Measurements from ENCODE around the gene GULP1.

Gene GULP1

DNA sequence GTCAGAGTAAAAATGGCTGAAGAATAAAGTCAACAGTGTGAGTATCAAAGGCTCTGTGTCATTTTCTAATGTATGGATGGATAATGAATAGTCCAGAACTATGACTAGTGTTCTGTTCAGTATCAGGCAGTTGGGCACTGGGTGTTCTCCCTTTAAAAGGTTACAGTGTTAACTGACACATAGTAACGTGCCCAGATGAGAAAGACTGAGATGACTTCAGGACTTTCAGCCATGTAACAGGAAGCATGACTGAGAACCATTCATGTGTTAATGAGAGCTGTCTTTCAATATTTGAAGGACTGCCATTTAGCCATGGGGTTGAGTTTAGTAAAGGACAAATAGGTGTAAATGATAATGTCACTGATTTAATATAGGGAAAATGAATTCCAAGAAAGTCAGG, 187.1 kb downstream of the GULP1 start:
- Histone ChIP-seq H3K36me3 (ENCODE audit: control insufficient read depth in 2 of 2, insufficient read depth in 1 of 2, low read length in 2 of 2) (no peaks in the 10 kb centered on the region), H3K27ac (ENCODE audit: extremely low read depth, low read depth, low read length) (no peak overlapping the region), H3K4me3 (ENCODE audit: low read depth, low read length) (no peak overlapping the region), H3K4me1 (ENCODE audit: control insufficient read depth, insufficient read depth, low read length) (peaks cover 7% of the 10 kb centered on the region; the same call in 1 of the 2 replicates), H3K9me3 (ENCODE audit: control insufficient read depth, insufficient read depth, low read depth, low read length) (no peaks in the 10 kb centered on the region)
- ChIA-PET CTCF (interaction anchor here (0.7 kb wide), 1 partner anchor 717 kb away, joined by 3 read pairs; no protein-coding TSS in a partner anchor), POLR2A (no interaction called here)
- TF ChIP-seq, protein P1, sequence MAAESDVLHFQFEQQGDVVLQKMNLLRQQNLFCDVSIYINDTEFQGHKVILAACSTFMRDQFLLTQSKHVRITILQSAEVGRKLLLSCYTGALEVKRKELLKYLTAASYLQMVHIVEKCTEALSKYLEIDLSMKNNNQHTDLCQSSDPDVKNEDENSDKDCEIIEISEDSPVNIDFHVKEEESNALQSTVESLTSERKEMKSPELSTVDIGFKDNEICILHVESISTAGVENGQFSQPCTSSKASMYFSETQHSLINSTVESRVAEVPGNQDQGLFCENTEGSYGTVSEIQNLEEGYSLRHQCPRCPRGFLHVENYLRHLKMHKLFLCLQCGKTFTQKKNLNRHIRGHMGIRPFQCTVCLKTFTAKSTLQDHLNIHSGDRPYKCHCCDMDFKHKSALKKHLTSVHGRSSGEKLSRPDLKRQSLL (tag by site-specific recombination; IDR thresholded peaks at IDR 0.05), result no peak
- no peak for TF ChIP-seq ZNF677 (tag by site-specific recombination; IDR thresholded peaks at IDR 0.05)
- TF ChIP-seq ZFHX2 (tag by site-specific recombination; conservative IDR thresholded peaks at IDR 0.05), result no peak
- TF ChIP-seq, protein P2, sequence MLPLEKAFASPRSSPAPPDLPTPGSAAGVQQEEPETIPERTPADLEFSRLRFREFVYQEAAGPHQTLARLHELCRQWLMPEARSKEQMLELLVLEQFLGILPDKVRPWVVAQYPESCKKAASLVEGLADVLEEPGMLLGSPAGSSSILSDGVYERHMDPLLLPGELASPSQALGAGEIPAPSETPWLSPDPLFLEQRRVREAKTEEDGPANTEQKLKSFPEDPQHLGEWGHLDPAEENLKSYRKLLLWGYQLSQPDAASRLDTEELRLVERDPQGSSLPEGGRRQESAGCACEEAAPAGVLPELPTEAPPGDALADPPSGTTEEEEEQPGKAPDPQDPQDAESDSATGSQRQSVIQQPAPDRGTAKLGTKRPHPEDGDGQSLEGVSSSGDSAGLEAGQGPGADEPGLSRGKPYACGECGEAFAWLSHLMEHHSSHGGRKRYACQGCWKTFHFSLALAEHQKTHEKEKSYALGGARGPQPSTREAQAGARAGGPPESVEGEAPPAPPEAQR (tag by site-specific recombination; IDR thresholded peaks at IDR 0.05), result no peak
- TF ChIP-seq, protein P3, sequence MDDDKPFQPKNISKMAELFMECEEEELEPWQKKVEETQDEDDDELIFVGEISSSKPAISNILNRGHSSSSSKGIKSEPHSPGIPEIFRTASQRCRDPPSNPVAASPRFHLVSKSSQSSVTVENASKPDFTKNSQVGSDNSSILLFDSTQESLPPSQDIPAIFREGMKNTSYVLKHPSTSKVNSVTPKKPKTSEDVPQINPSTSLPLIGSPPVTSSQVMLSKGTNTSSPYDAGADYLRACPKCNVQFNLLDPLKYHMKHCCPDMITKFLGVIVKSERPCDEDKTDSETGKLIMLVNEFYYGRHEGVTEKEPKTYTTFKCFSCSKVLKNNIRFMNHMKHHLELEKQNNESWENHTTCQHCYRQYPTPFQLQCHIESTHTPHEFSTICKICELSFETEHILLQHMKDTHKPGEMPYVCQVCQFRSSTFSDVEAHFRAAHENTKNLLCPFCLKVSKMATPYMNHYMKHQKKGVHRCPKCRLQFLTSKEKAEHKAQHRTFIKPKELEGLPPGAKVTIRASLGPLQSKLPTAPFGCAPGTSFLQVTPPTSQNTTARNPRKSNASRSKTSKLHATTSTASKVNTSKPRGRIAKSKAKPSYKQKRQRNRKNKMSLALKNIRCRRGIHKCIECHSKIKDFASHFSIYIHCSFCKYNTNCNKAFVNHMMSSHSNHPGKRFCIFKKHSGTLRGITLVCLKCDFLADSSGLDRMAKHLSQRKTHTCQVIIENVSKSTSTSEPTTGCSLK (tag by site-specific recombination; IDR thresholded peaks at IDR 0.05), result no peak
- TF ChIP-seq, protein P4, sequence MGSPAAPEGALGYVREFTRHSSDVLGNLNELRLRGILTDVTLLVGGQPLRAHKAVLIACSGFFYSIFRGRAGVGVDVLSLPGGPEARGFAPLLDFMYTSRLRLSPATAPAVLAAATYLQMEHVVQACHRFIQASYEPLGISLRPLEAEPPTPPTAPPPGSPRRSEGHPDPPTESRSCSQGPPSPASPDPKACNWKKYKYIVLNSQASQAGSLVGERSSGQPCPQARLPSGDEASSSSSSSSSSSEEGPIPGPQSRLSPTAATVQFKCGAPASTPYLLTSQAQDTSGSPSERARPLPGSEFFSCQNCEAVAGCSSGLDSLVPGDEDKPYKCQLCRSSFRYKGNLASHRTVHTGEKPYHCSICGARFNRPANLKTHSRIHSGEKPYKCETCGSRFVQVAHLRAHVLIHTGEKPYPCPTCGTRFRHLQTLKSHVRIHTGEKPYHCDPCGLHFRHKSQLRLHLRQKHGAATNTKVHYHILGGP (tag by site-specific recombination; IDR thresholded peaks at IDR 0.05), result no peak
- TF ChIP-seq ZBTB7A (tag by site-specific recombination; IDR thresholded peaks at IDR 0.05; ENCODE audit: low read depth), result no peak
- TF ChIP-seq RBAK (tag by site-specific recombination; IDR thresholded peaks at IDR 0.05), result no peak
- TF ChIP-seq, protein P5, sequence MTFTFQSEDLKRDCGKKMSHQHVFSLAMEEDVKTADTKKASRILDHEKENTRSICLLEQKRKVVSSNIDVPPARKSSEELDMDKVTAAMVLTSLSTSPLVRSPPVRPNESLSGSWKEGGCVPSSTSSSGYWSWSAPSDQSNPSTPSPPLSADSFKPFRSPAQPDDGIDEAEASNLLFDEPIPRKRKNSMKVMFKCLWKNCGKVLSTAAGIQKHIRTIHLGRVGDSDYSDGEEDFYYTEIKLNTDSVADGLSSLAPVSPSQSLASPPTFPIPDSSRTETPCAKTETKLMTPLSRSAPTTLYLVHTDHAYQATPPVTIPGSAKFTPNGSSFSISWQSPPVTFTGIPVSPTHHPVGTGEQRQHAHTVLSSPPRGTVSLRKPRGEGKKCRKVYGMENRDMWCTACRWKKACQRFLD (tag by site-specific recombination; IDR thresholded peaks at IDR 0.05), result no peak
- TF ChIP-seq ZNF423 (tag by site-specific recombination; IDR thresholded peaks at IDR 0.05), result no peak
- TF ChIP-seq ZNF114 (tag by site-specific recombination; IDR thresholded peaks at IDR 0.05), result no peak
- no peak for TF ChIP-seq SALL2 (tag by site-specific recombination; IDR thresholded peaks at IDR 0.05; ENCODE audit: borderline replicate concordance)

DNA sequence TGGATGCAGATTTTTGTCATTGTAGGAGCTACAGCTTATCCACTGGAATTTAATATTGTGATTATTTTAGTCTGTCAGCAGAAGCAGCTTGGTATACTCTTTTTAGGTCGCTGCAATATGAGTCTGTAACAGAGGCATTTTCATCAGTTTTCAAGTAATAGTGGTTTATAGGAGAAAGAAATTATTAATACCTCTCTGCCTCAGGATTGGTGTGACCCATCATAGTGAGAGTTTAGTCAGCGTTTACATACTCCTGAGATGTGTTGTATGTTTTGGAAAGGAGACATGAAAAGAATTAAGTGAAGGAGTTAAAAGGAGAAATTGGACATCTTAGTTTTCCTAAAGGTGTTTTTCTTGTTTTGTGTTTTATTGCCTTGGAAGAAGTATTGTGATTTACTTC, 189.8 kb downstream of the GULP1 start:
- ChIA-PET POLR2A (no interaction called here), CTCF (no interaction called here)
- TF ChIP-seq BCL11A (tag by site-specific recombination; IDR thresholded peaks at IDR 0.05; ENCODE audit: low read depth) (no peak), KLF9 (tag by site-specific recombination; IDR thresholded peaks at IDR 0.05; ENCODE audit: low read depth) (no peak), SCRT2 (tag by site-specific recombination; IDR thresholded peaks at IDR 0.05) (no peak), ZNF624 (tag by site-specific recombination; IDR thresholded peaks at IDR 0.05) (no peak), ZNF112 (tag by site-specific recombination; IDR thresholded peaks at IDR 0.05) (no peak)
- TF ChIP-seq, protein P2 (tag by site-specific recombination; IDR thresholded peaks at IDR 0.05), result no peak
- TF ChIP-seq, protein P4 (tag by site-specific recombination; IDR thresholded peaks at IDR 0.05), result no peak
- TF ChIP-seq, protein P6, sequence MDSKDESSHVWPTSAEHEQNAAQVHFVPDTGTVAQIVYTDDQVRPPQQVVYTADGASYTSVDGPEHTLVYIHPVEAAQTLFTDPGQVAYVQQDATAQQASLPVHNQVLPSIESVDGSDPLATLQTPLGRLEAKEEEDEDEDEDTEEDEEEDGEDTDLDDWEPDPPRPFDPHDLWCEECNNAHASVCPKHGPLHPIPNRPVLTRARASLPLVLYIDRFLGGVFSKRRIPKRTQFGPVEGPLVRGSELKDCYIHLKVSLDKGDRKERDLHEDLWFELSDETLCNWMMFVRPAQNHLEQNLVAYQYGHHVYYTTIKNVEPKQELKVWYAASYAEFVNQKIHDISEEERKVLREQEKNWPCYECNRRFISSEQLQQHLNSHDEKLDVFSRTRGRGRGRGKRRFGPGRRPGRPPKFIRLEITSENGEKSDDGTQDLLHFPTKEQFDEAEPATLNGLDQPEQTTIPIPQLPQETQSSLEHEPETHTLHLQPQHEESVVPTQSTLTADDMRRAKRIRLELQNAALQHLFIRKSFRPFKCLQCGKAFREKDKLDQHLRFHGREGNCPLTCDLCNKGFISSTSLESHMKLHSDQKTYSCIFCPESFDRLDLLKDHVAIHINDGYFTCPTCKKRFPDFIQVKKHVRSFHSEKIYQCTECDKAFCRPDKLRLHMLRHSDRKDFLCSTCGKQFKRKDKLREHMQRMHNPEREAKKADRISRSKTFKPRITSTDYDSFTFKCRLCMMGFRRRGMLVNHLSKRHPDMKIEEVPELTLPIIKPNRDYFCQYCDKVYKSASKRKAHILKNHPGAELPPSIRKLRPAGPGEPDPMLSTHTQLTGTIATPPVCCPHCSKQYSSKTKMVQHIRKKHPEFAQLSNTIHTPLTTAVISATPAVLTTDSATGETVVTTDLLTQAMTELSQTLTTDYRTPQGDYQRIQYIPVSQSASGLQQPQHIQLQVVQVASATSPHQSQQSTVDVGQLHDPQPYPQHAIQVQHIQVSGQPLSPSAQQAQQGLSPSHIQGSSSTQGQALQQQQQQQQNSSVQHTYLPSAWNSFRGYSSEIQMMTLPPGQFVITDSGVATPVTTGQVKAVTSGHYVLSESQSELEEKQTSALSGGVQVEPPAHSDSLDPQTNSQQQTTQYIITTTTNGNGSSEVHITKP (tag by site-specific recombination; IDR thresholded peaks at IDR 0.05), result no peak

More for the DNA sequence above, 189.8 kb downstream of the GULP1 start:
- no peak overlapping the region for H3K27ac ChIP-seq (ENCODE audit: extremely low read depth, low read depth, low read length)
- no peak overlapping the region for H3K4me3 ChIP-seq (ENCODE audit: low read depth, low read length)
- H3K9me3 ChIP-seq (ENCODE audit: control insufficient read depth, insufficient read depth, low read depth, low read length), result no peaks in the 10 kb centered on the region
- no peaks in the 10 kb centered on the region for H3K4me1 ChIP-seq (ENCODE audit: control insufficient read depth, insufficient read depth, low read length)
- no peaks in the 10 kb centered on the region for H3K36me3 ChIP-seq (ENCODE audit: control insufficient read depth in 2 of 2, insufficient read depth in 1 of 2, low read length in 2 of 2)

All from HEK293 (cell line).